HG02571 (cell line): Measurements from ENCODE around the gene MRGPRG.
"Not testable (repeated sequence)": the region's sequence is repeated elsewhere in the genome, so short reads cannot be mapped to it uniquely, and the experiment has no call there.

Experiments used
- ATAC-seq: cut with Tn5 transposase; IDR thresholded peaks from one replicate; pipeline ENCODE4 v1.9.1; 2021; ENCODE audit warnings: mild to moderate bottlenecking, moderate library complexity; ENCODE audit not compliant: unreplicated experiment

MRGPRG gene

DNA sequence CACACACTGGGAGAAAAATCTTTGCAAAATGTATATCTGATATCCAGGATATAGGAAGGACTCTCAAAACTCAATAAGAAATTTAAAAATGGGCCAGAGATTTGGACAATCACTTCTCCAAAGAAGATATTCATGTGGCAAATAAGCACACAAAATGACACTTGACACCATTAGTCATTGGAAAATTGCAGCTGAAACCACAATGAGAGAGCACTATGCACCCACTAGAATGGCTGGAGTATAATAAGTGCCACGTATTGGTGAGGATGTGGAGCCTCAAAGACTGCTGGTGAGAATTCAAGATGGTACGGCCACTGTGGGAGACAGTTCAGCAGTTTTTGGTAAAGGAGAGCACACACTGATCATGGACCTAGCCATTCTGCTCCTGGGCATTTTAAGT is 40.7 kb downstream of the MRGPRG start:
- no peak for ATAC-seq

DNA sequence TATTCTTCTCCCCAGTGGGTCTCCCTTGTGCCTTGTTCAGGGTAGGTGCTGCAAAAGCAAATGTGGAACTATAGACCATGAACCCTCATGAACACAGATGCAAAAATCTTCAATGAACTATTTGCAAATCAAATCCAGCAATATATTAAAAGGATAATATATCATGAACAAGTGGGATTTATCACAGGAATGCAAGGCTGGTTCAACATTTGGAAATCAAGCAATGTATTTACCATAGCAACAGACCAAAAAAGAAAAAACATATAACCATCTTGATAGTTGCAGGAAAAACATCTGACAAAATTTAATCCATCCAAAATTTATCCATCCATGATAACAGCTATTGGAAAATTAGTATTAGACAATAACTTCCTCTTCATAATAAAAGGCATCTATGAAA is 42.1 kb downstream of the MRGPRG start:
- ATAC-seq: no peak

DNA sequence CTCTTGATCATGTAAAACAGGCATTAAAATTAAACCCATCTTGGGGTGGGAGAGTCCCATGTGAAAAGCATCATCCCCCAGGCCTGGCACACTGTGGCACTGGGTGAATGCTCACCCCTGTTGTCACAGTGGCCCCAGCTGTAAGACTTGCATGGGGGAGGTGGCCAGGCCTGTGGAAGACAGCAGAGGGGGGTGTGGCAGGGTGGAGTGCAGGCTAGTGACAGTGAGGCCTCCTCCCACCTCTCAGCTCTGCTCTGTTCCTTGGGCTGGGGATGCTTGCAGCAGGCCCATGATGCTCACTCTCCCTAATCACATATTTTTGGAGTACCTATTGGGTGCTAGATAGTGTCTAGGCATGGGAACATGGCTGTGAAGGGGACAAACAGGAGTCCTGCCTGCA is 43.4 kb downstream of the MRGPRG start:
- no peak for ATAC-seq

DNA sequence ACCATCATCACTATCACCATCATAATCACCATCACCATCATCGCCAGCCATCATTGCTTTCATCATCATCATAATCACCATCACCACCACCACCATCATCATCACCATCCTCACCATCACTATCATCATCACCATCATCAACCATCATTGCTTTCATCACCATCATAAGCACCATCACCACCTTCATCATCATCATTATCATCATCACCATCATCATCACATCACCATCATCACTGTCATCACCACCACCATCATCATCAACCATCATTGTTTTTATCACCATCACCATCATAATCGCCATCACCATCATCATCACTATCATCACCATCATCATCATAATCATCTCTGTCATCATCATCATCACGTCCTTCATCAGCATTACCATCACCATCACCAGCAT is 44.2 kb downstream of the MRGPRG start:
- no peak for ATAC-seq

DNA sequence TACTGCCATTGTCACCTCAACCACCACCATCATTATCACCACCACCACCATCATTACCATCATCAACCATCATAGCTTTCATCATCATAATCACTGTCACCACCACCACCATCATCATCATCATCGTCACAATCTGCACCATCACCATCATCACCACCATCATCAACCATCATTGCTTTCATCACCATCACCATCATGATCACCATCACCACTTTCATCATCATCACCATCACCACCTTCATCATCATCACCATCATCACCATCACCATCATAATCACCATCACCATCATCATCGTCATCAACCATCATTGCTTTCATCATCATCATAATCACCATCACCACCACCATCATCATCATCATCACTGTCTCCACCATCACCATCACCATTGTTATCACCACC is 44.8 kb downstream of the MRGPRG start:
- no peak for ATAC-seq

DNA sequence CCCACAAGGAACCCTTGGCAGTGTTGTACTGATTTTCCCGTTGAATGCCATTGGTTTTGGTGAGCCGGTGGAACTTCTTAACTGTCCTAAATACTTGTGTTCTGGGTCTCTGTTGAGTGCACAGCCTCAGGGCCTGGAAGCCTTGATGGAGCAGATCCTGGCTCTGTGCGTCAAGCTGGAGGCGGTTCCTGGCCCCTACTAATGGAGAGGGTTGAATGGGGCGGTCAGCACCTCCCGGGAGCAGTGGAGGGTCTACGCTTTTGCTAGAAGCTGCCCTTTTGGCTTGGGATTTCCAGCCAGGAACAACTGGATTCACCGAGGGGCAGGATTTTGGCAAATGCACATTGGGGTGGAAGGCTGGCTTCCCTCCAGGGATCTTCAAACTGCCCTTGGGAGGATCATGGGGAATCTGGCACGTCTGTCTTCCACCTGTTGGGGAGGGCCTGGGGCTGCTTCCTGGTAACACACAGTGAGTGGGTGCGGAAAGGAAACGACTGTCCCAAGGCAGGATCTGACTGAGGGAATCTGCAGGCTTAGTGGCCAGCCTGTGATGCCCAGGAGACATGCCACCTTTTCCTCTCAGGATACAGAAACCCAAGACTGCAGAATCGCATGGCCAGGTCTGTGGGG is 46.6 kb downstream of the MRGPRG start:
- no peak for ATAC-seq

DNA sequence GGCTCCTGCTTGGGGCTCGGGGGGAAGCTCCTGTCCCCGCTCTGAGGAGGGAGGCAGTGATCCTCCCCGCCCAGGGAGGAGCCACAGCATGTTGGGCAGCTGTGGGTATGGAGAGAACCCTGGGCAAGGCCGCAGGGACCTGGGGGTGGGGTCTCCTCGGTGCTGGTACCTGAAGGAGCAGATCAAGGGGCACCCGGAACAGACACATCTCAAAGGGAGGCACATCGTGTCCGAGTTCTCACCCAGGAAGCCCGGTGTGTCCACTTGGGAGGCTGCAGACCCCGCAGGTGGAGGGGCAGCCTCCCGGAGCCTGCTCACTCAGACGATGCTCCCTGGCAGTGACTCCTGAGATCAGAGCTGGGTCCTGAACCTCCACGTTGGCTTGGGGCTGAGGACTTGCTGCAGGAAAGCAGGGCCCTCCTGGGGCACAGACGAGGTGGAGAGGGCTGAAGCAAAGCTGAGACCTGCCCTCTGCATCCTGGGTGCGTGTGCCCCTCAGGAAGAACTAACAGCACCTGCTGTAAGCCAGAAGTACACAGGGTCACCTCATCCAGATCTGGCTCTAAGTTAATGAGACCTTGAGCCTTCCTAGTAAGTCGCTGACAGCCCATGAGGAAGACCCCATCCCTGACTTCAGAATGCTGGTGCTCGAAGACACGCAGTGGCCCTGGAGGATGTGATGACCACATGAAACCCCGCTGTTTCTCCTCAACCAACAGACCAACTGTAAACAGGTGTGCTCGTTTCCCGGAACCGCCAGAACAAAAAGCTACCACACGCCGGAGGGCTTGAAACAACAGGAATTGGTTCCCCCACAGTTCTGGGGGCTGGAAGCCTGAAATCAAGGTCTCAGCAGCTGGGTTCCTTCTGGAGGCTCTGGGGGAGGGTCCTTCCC is 47.6 kb downstream of the MRGPRG start:
- no peak for ATAC-seq

DNA sequence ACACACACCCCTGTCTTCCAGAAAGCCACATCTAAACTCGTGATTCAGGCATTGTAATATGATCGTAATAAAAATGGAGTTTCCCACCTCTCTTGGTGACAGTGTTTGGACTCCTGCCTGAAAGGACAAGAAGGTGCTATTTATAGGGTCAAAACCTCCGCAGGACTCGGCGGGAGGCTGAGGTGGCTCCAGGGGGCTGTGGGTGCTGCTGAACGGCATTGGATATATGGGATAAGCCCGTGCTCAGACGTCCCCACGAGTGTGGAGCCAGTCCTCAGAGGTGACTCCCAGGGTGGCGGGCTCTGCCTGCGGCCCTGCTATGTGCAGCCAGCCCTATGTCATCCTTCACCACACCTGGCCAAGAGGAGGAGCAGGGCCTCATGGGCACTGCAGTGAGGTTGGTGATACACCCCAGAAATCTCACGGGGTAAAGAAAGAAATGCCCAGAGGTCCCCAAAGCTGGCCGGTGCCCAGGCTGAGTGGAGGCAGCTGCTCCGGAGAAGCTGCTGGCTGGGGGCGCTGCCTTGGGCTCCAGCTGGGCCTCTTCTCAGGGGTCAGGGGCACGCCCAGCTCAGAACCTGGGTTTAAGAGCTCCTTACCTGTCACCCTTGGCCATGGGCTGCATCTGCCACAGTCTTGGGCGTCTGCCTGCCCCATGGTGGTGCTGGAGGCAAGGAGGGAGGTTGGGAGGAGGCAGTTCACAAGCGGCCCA is 48.4 kb downstream of the MRGPRG start:
- ATAC-seq: no peak

DNA sequence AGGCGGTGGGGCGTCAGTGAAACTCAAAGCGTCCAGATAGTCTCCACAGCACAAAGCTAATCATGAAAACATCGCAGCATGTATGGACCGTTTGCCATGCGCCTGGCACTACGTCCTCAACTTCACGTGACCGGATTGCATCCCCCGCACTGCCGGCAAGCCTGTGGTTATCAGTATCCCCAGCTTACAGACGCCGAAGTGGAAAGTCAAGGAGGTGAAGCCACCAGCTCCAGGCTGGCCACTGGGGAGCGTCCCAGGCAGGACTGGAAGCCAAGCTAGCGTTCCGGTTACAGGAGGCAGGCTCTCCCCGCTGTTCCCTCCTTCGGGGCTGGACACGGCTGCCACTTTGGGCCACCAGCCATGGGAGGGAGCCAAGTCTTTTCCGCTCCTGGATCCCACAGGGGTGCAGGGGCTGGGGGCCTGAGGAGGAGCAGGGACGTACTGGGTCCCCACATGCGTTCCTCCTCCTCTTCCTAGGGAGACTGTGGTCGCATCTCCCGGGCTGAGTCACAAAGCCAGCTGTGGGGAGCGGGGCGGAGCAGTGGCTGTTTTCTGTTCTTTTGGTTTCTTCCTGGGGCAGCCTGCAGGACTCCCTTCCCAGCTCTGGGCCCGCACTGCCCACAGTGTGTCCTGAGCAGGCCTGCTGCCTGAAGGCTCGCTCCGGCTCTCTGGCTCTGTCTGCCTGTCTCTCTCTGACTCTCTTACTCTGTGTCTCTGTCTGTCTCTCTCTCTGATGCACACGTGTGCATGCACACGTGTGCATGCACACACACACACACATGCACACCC is 49.2 kb downstream of the MRGPRG start:
- no peak for ATAC-seq

DNA sequence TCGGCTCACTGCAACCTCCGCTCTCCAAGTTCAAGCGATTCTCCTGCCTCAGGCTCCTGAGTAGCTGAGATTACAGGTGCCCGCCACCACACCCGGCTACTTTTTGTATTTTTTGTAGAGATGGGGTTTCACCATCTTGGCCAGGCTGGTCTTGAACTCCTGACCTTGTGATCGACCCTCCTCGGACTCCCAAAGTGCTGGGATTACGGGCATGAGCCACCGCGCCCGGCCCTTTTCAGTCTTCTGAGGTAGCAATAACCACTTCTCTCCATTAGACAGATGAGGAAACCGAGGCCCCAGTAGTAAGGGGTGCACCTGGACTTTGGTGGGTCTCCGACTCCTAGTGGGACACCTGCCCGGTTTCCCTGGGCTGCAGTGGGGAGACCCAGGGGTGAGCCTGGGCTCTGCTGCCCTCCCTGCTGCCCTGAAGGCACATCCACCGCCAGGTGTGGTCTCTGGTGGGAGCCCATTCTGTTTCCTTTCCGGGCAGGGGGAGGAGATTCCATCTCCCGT is 49.8 kb downstream of the MRGPRG start:
- not testable (repeated sequence) for ATAC-seq
